Right forelimb (tissue), 1 donor: Measurements from ENCODE around the gene FER.
"Not testable (repeated sequence)": the region's sequence is repeated elsewhere in the genome, so short reads cannot be mapped to it uniquely, and the experiment has no call there.

ENCODE experiments used
- DNase-seq: peaks from one replicate; pipeline ENCODE4 v3.0.0-alpha.2; 2018

Gene FER

GRCh38 chr5:108899244-108899643 is 151.5 kb downstream of the FER start:
- not testable (repeated sequence) for DNase-seq

- no peak for DNase-seq
Measured at GRCh38 chr5:108900668-108901067, 153.0 kb downstream of the FER start.

GRCh38 chr5:108905805-108906204 is 158.1 kb downstream of the FER start:
- DNase-seq, result no peak

- no peak for DNase-seq
Measured at GRCh38 chr5:108910627-108911026, 162.9 kb downstream of the FER start.

- no peak for DNase-seq
Measured at GRCh38 chr5:108911055-108911454, 163.4 kb downstream of the FER start.

GRCh38 chr5:108917596-108917995 is 169.9 kb downstream of the FER start:
- DNase-seq, result no peak

- no peak for DNase-seq
Measured at GRCh38 chr5:108919591-108920326, 172.1 kb downstream of the FER start.

GRCh38 chr5:108924457-108924961 is 176.8 kb downstream of the FER start:
- no peak for DNase-seq

GRCh38 chr5:108925073-108925472 is 177.4 kb downstream of the FER start:
- no peak for DNase-seq

GRCh38 chr5:108930107-108930506 is 182.4 kb downstream of the FER start:
- no peak for DNase-seq

GRCh38 chr5:108935611-108936010 is 187.9 kb downstream of the FER start:
- DNase-seq, result no peak

GRCh38 chr5:108937221-108937620 is 189.5 kb downstream of the FER start:
- no peak for DNase-seq

- no peak for DNase-seq
Measured at GRCh38 chr5:108940506-108940905, 192.8 kb downstream of the FER start.

- no peak for DNase-seq
Measured at GRCh38 chr5:108941746-108942145, 194.0 kb downstream of the FER start.

- no peak for DNase-seq
Measured at GRCh38 chr5:108942701-108943100, 195.0 kb downstream of the FER start.

GRCh38 chr5:108945094-108945493 is 197.4 kb downstream of the FER start:
- DNase-seq, result no peak

- DNase-seq, result no peak
Measured at GRCh38 chr5:108946008-108946407, 198.3 kb downstream of the FER start.

GRCh38 chr5:108947164-108947563 is 199.5 kb downstream of the FER start:
- DNase-seq, result no peak

GRCh38 chr5:108950276-108950675 is 202.6 kb downstream of the FER start:
- DNase-seq, result no peak

GRCh38 chr5:108953940-108954339 is 206.2 kb downstream of the FER start:
- DNase-seq, result no peak

GRCh38 chr5:108957333-108957732 is 209.6 kb downstream of the FER start:
- no peak for DNase-seq

GRCh38 chr5:108966910-108967309 is 219.2 kb downstream of the FER start:
- DNase-seq, result no peak

GRCh38 chr5:108974594-108974993 is 226.9 kb downstream of the FER start:
- no peak for DNase-seq

GRCh38 chr5:108975697-108976096 is 228.0 kb downstream of the FER start:
- DNase-seq, result no peak
